CD4-positive, alpha-beta memory T cell (primary cell): ENCODE data around the gene TOP1. TPM values are rescaled to one million over a fixed set of nuclear protein-coding genes. Genes with fewer than 3 reads are reported as not detected.

ENCODE experiments used
- CTCF ChIA-PET: fragments of 350-600 bp; sonication (Branson Sonifier 250); formaldehyde crosslinking; loops from one replicate; lab custom pipeline; 2021; ENCODE audit warnings: inconsistent platforms; ENCODE audit not compliant: partially characterized antibody; lab: Charles Lee
- POLR2A ChIA-PET: fragments of 350-600 bp; sonication (Branson Sonifier 250); formaldehyde crosslinking; loops from one replicate; lab custom pipeline; 2021; ENCODE audit not compliant: partially characterized antibody; lab: Charles Lee
- DNase-seq, 5 donors: peaks; one replicate each; pipeline versions ENCODE4 v3.0.0 to v3.0.0-alpha.2; 2020 to 2022; ENCODE audit warnings: mixed read lengths in 1 of 5
- H3K27ac ChIP-seq: one replicate; pipeline ENCODE4 v1.7.0; 2013; ENCODE audit warnings: low read depth, low read length
- H3K27me3 ChIP-seq: 2 replicates; pipeline ENCODE4 v1.7.0; 2013; ENCODE audit warnings: mild to moderate bottlenecking, low read length, moderate library complexity; ENCODE audit not compliant: insufficient read depth
- H3K36me3 ChIP-seq: 2 replicates; pipeline ENCODE4 v1.7.0; 2013; ENCODE audit warnings: mild to moderate bottlenecking, low read length, moderate library complexity; ENCODE audit not compliant: insufficient read depth
- H3K4me1 ChIP-seq: 2 replicates; pipeline ENCODE4 v1.7.0; 2013; ENCODE audit warnings: mild to moderate bottlenecking, low read length, moderate library complexity; ENCODE audit not compliant: insufficient read depth
- H3K4me3 ChIP-seq, 2 donors: one replicate each; pipeline ENCODE4 v1.7.0; 2013; ENCODE audit warnings: low read length in 2 of 2, mild to moderate bottlenecking in 1 of 2
- H3K9me3 ChIP-seq, 2 donors: one replicate each; pipeline ENCODE4 v1.7.0; 2013; ENCODE audit warnings: low read length in 2 of 2, control low read depth in 1 of 2; ENCODE audit not compliant: control insufficient read depth in 1 of 2
- H3K27ac Mint-ChIP-seq, 7 donors: one replicate each; pipeline ENCODE4 v1.8.0; 2020 to 2021; ENCODE audit warnings: mixed read lengths in 7 of 7, mild to moderate bottlenecking in 6 of 7, inconsistent platforms in 3 of 7, moderate library complexity in 3 of 7
- H3K27me3 Mint-ChIP-seq, 2 donors: one replicate each; pipeline ENCODE4 v1.8.0; 2020 to 2021; ENCODE audit warnings: mixed read lengths in 2 of 2
- H3K36me3 Mint-ChIP-seq, 2 donors: one replicate each; pipeline ENCODE4 v1.8.0; 2020 to 2021; ENCODE audit warnings: mixed read lengths in 2 of 2, inconsistent platforms in 1 of 2, mild to moderate bottlenecking in 1 of 2
- H3K4me1 Mint-ChIP-seq, 4 donors: one replicate each; pipeline ENCODE4 v1.8.0; 2020 to 2021; ENCODE audit warnings: mixed read lengths in 4 of 4, mild to moderate bottlenecking in 1 of 4
- H3K4me3 Mint-ChIP-seq, 8 donors: one replicate each; pipeline ENCODE4 v1.8.0; 2020 to 2021; ENCODE audit warnings: mixed read lengths in 8 of 8, mild to moderate bottlenecking in 7 of 8, moderate library complexity in 6 of 8, inconsistent platforms in 3 of 8
- H3K9me3 Mint-ChIP-seq, 8 donors: one replicate each; pipeline ENCODE4 v1.8.0; 2020 to 2021; ENCODE audit warnings: mixed read lengths in 8 of 8, mild to moderate bottlenecking in 5 of 8, inconsistent platforms in 3 of 8, moderate library complexity in 1 of 8
- intact Hi-C: fragments of 100-400 bp; cut with micrococcal nuclease; formaldehyde crosslinking; loops from one replicate; pipeline ENCODE4 v1.15.1; 2023
- polyA plus RNA-seq, 2 donors: library from polyadenylated mRNA; unstranded; fragments of 300-500 nt; fragmentation: Illumina TruSeq; gene quantifications; one replicate each; pipeline ENCODE4 v1.2.3, GENCODE V29; 2021
- total RNA-seq, 2 experiments: library from RNA; stranded (reverse); gene quantifications; one replicate each; pipeline ENCODE4 v1.2.3, GENCODE V29; 2021

Gene TOP1
- total and polyA plus RNA-seq, 4 experiments from 2014 or later: 3.8 to 47.5 (median 30.0) TPM

DNA sequence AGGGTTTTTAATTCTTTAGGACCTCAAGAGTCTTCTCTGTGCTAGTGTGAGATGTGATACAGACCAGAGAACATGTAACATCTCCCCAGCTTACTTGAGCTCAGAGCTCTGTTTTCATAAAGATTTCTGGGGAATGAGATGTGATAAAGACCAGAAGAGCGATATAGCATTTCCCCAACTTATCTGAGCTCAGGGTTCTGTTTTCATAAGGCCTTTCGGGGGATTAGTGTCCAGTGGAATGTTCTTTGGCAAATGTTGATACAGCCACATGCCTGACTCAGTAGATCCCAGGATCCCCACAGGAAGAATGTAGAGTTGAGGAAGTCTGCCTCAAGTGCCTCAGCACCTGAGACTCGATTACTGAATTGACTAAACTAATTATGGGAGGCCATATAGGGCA, 18.7 kb upstream of the TOP1 start:
- Histone ChIP-seq H3K27ac (no peak overlapping the region), H3K4me3 (no peak overlapping the region), H3K4me1 (peaks cover 8% of the 10 kb centered on the region), H3K27me3 (no peaks in the 10 kb centered on the region), H3K36me3 (no peaks in the 10 kb centered on the region), H3K9me3 (no peaks in the 10 kb centered on the region)
- H3K27ac Mint-ChIP-seq: no peak overlapping the region
- POLR2A ChIA-PET: no interaction called here
- H3K4me3 Mint-ChIP-seq: no peak overlapping the region
- peaks cover 0 to 2% (median 0%) of the 10 kb centered on the region in 8 donors for H3K9me3 Mint-ChIP-seq
- intact Hi-C loops: no loop called here
- no peaks in the 10 kb centered on the region for H3K36me3 Mint-ChIP-seq
- no peaks in the 10 kb centered on the region for H3K27me3 Mint-ChIP-seq
- peaks cover 10 to 23% (median 22%) of the 10 kb centered on the region in 4 donors for H3K4me1 Mint-ChIP-seq
- CTCF ChIA-PET: interaction anchor here (0.9 to 3.8 kb wide), 4 partner anchors 10 to 85 kb away, joined by 3 to 28 read pairs (median 4); no protein-coding TSS in a partner anchor
- no peak for DNase-seq

DNA sequence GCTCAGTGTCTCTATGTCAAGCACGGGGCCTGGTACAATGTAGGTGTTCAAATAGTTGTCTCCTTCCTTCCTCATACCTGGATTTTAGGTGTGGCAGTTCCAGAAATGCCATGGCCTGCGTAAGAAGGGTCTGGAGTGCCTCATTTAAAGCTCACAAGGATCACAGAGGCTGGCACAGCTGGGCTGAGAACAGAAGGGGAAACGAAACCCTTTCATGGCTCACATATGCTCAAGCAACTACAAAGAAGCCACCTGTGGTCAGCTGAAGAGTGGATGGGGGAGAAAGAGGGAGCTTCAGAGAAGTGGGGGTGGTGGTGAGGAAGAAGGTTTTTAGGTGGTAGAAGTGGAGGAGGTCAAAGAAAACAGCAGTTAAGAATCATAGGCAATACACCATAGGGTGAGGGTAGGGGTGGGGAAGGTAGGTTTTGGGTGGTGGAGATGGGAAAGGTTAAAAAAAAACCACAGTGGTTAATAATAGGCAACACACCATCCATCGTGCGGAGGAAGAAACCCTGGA, 17.0 kb upstream of the TOP1 start:
- H3K36me3 ChIP-seq: no peaks in the 10 kb centered on the region
- Mint-ChIP-seq H3K27ac (peak overlapping the region in 1 of 7 donors; percentile 90), H3K9me3 (peaks cover 0 to 2% (median 0%) of the 10 kb centered on the region in 8 donors), H3K36me3 (no peaks in the 10 kb centered on the region), H3K4me1 (peaks cover 10 to 23% (median 17%) of the 10 kb centered on the region in 4 donors), H3K4me3 (no peak overlapping the region), H3K27me3 (no peaks in the 10 kb centered on the region)
- no peaks in the 10 kb centered on the region for H3K9me3 ChIP-seq
- DNase-seq: no peak
- H3K27me3 ChIP-seq: no peaks in the 10 kb centered on the region
- H3K4me3 ChIP-seq: no peak overlapping the region
- ChIA-PET POLR2A (interaction anchor here (1.6 kb wide), 1 partner anchor 36 kb away, joined by 5 read pairs; no protein-coding TSS in a partner anchor), CTCF (interaction anchor here (0.9 to 1.6 kb wide), 3 partner anchors 21 to 83 kb away, joined by 3 to 8 read pairs (median 3); no protein-coding TSS in a partner anchor)
- intact Hi-C loops: no loop called here
- H3K4me1 ChIP-seq: peaks cover 8% of the 10 kb centered on the region
- H3K27ac ChIP-seq: no peak overlapping the region

DNA sequence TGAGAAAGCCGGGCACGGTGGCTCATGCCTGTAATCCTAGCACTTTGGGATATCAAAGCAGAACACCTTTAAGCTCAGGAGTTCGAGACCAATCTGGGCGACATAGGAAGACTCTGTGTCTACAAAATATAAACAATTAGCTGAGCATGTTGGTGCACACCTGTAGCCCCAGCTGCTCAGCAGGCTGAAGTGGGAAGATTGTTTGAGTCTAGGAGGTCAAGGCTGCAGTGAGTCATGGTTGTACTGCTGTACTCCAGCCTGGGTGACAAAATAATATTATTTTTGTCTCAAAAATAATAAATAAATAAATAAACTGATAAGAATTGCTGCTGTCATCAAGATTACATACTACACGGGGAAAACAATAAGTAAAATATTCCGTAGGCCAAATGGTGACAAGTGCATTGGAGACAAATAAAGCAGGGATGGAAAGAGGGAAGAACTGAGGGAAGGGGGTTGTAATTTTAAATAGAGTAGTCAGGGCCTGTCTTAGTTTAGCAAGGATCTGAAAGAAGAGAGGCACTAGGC, 14.0 kb upstream of the TOP1 start:
- Mint-ChIP-seq H3K36me3 (no peaks in the 10 kb centered on the region), H3K9me3 (no peaks in the 10 kb centered on the region), H3K27ac (peak overlapping the region in 2 of 7 donors; percentile 7 to 34), H3K4me3 (no peak overlapping the region), H3K4me1 (peaks cover 0 to 14% (median 6%) of the 10 kb centered on the region in 4 donors), H3K27me3 (no peaks in the 10 kb centered on the region)
- no peak for DNase-seq
- POLR2A ChIA-PET: no interaction called here
- Histone ChIP-seq H3K27me3 (no peaks in the 10 kb centered on the region), H3K27ac (no peak overlapping the region), H3K4me3 (no peak overlapping the region), H3K9me3 (no peaks in the 10 kb centered on the region), H3K36me3 (no peaks in the 10 kb centered on the region), H3K4me1 (no peaks in the 10 kb centered on the region)
- intact Hi-C loops: no loop called here
- CTCF ChIA-PET: interaction anchor here (1.1 kb wide), 1 partner anchor 24 kb away, joined by 3 read pairs; no protein-coding TSS in a partner anchor

DNA sequence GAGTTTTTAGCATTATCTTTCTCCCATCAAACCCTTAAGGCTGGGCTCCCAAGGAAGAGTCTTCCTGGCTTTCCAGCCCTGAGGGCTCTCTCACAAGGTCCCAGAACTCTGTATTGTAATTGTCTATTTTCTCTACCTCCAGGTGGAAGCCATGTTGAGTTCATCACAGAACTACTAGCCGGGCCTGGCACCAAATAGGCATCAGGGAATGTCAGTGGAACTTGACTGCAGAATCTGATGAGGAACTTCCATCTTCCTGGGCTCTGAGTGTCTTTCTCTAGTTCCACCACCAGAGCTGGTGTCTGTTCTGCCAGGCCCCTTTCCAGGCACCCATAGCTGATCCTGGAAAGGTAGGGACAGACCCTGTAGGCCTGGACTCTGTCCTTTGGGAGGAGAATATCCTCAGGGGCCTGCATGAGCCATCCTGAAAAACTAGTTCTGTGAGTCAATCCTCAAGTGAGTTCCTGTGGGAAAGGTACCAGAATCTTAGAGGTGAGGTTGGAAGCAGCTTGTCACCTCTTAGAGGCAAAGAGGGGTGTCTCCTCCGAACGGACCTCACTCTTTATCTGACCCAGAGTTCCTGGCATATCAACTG, 11.1 kb upstream of the TOP1 start:
- no peak for DNase-seq
- no peaks in the 10 kb centered on the region for H3K4me1 ChIP-seq
- CTCF ChIA-PET: interaction anchor here (1.0 to 1.7 kb wide), 3 partner anchors 11 to 29 kb away, joined by 3 to 5 read pairs (median 4); no protein-coding TSS in a partner anchor
- H3K27me3 Mint-ChIP-seq: peaks cover 0 to 3% of the 10 kb centered on the region in 2 donors
- POLR2A ChIA-PET: no interaction called here
- no peaks in the 10 kb centered on the region for H3K9me3 Mint-ChIP-seq
- H3K27ac ChIP-seq: no peak overlapping the region
- no peaks in the 10 kb centered on the region for H3K36me3 Mint-ChIP-seq
- intact Hi-C loops: no loop called here
- H3K4me3 Mint-ChIP-seq: no peak overlapping the region
- H3K36me3 ChIP-seq: no peaks in the 10 kb centered on the region
- H3K27me3 ChIP-seq: no peaks in the 10 kb centered on the region
- H3K9me3 ChIP-seq: no peaks in the 10 kb centered on the region
- peaks cover 0 to 4% (median 3%) of the 10 kb centered on the region in 4 donors for H3K4me1 Mint-ChIP-seq
- H3K27ac Mint-ChIP-seq: no peak overlapping the region
- H3K4me3 ChIP-seq: no peak overlapping the region

DNA sequence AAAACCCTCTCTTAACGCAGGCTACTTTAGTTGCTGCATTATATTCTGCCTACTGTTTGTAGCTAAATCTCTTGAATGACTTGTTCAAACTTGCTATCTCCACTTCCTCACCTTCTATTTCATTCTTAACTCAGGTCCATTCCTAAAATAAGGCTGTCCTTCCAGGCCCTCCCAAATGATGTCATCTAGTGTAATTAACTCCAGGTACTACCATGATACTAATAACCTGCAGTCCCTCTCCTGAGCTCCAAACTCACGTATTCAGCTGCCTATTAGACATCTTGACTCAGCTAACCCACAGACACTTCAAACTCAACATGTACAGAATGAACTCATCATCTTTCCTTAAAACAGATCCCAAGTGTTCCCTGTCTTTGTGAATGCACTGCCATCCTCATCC, 10.5 kb upstream of the TOP1 start:
- H3K27me3 Mint-ChIP-seq: peaks cover 0 to 3% of the 10 kb centered on the region in 2 donors
- intact Hi-C loops: no loop called here
- POLR2A ChIA-PET: no interaction called here

DNA sequence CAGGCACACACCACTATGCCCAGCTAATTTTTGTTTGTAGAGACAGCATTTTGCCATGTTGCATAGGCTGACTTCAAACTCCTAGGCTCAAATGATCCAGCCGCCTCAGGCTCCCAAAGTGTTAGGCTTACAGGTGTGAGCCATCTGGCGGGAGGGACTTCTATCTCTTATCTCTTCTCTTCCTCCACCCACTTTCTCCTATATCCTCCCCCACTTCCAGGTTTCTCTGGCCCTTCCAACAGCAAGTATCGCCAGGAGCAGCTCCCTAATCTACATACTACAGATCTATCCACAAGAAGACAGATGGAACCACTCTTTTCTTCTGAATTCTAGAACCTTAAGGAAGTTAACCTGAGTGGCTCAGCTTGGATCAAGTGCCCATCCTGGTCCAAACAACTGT, 5.1 kb upstream of the TOP1 start:
- no peaks in the 10 kb centered on the region for H3K36me3 ChIP-seq
- ChIA-PET CTCF (interaction anchor here (0.9 to 1.3 kb wide), 3 partner anchors 13 to 49 kb away, joined by 3 to 5 read pairs (median 3); no protein-coding TSS in a partner anchor), POLR2A (interaction anchor here (0.6 to 0.9 kb wide), 2 partner anchors 33 to 299 kb away, joined by 3 read pairs; no protein-coding TSS in a partner anchor)
- no peak overlapping the region for H3K4me3 ChIP-seq
- no peak for DNase-seq
- peaks cover 2 to 3% of the 10 kb centered on the region in 2 donors for H3K27me3 Mint-ChIP-seq
- no peak overlapping the region for H3K27ac Mint-ChIP-seq
- H3K4me3 Mint-ChIP-seq: no peak overlapping the region
- H3K27me3 ChIP-seq: no peaks in the 10 kb centered on the region
- intact Hi-C loops: no loop called here
- H3K36me3 Mint-ChIP-seq: peaks cover 0 to under 1% of the 10 kb centered on the region in 2 donors
- no peaks in the 10 kb centered on the region for H3K9me3 ChIP-seq
- H3K9me3 Mint-ChIP-seq: no peaks in the 10 kb centered on the region
- no peak overlapping the region for H3K27ac ChIP-seq
- H3K4me1 ChIP-seq: peaks cover 9% of the 10 kb centered on the region
- peaks cover 4 to 13% (median 9%) of the 10 kb centered on the region in 4 donors for H3K4me1 Mint-ChIP-seq

More for the DNA sequence above, 10.5 kb upstream of the TOP1 start:
- no peaks in the 10 kb centered on the region for H3K36me3 ChIP-seq
- peaks cover 0 to 1% (median 0%) of the 10 kb centered on the region in 4 donors for H3K4me1 Mint-ChIP-seq
- H3K4me3 ChIP-seq: no peak overlapping the region
- no peak overlapping the region for H3K27ac Mint-ChIP-seq
- H3K27ac ChIP-seq: no peak overlapping the region
- no peaks in the 10 kb centered on the region for H3K36me3 Mint-ChIP-seq
- H3K9me3 Mint-ChIP-seq: no peaks in the 10 kb centered on the region
- no peaks in the 10 kb centered on the region for H3K4me1 ChIP-seq
- CTCF ChIA-PET: interaction anchor here (1.0 to 1.7 kb wide), 3 partner anchors 12 to 28 kb away, joined by 3 to 5 read pairs (median 4); no protein-coding TSS in a partner anchor
- H3K27me3 ChIP-seq: no peaks in the 10 kb centered on the region
- H3K9me3 ChIP-seq: no peaks in the 10 kb centered on the region
- no peak overlapping the region for H3K4me3 Mint-ChIP-seq
- DNase-seq: no peak

DNA sequence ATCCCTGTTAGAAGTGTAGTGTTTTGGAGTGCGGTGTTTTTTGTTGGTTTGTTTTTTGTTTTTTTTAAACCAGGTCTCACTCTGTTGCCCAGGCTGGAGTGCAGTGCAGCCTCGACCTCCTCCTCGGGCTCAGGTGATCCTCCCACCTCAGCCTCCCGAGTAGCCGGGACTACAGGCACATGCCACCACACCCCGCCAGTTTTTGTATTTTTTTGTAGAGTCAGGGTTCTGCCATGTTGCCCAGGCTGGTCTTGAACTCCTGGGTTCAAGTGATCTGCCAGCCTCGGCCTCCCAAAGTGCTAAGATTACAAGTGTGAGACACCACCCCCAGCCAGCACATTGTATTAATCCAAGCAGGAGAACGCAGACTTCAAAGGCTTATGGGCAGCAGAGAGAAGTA, 1.3 kb upstream of the TOP1 start:
- peaks cover 8 to 9% of the 10 kb centered on the region in 2 donors for H3K36me3 Mint-ChIP-seq
- Histone ChIP-seq H3K4me1 (peaks cover 36% of the 10 kb centered on the region), H3K27ac (no peak overlapping the region), H3K9me3 (no peaks in the 10 kb centered on the region), H3K36me3 (peaks cover under 1% of the 10 kb centered on the region), H3K27me3 (no peaks in the 10 kb centered on the region), H3K4me3 (no peak overlapping the region)
- peaks cover 0 to 2% of the 10 kb centered on the region in 2 donors for H3K27me3 Mint-ChIP-seq
- peak overlapping the region in 7 of 8 donors; percentile 0 to 95 (median 92) for H3K4me3 Mint-ChIP-seq
- ChIA-PET POLR2A (interaction anchor here (1.4 kb wide), 1 partner anchor 24 kb away, joined by 5 read pairs; no protein-coding TSS in a partner anchor), CTCF (interaction anchor here (1.0 to 1.5 kb wide), 2 partner anchors 37 to 68 kb away, joined by 4 to 5 read pairs; no protein-coding TSS in a partner anchor)
- peak overlapping the region; percentile 68 to 97 (median 97) for H3K27ac Mint-ChIP-seq
- no peak for DNase-seq
- H3K9me3 Mint-ChIP-seq: no peaks in the 10 kb centered on the region
- intact Hi-C loops: loop anchor here (5.0 kb wide), 2 partner anchors 35 to 130 kb away; no protein-coding TSS in a partner anchor
- H3K4me1 Mint-ChIP-seq: peaks cover 27 to 45% (median 34%) of the 10 kb centered on the region in 4 donors
